ENCODE measurements around the gene SLC52A3.

DNA sequence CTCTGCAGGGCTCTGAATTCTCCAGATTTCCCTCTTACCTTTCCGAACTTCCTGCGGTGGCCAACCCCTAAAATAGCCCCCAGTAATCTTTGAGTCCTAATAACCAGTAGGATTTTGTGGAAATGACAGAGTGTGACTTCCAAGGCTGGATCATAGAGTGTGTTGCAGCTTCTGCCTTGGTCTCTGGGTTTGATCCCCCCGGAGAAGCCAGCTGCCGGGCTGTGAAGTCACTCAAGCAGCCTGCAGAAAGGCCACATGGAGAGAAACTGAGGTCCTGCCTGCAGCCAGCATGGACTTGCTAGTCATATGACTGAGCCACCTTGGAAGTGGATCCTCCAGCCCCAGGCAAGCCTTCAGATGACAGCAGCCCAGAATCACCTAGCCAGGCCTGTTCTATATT is 46.4 kb downstream of the SLC52A3 start:
- TF ChIP-seq CTCF (conservative IDR thresholded peaks at IDR 0.05; ENCODE audit: low read length) (no peak), EZH2phosphoT487 (IDR thresholded peaks at IDR 0.05; ENCODE audit: borderline replicate concordance) (no peak)
